Measurements from ENCODE around the gene SPACA6. TPM values are rescaled to one million over a fixed set of nuclear protein-coding genes. Genes with fewer than 3 reads are reported as not detected.

Gene SPACA6
- total and polyA plus RNA-seq, 4 experiments from 2014 or later = 2.5 to 11.0 (median 6.5) TPM

DNA sequence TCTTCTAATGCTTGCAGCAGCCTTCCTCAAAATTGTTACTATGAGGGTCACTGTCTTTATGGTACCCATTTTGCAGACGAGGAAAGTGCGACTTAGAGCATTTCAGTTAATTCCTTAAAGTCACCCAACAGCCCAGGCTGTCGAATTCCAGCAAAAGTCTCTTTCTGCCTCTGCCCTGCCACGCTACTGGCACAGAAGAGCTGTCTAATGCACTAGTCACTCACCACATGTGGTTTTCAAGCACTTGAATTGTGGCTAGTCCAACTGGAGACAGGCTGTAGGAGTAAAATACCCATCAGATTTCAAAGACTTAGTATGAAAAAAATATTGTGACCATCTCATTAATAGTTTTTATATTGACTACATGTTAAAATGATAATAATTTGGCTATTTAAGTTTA lies 56.8 kb downstream of the SPACA6 start:
- H3K4me1 Mint-ChIP-seq = no peaks in the 10 kb centered on the region
- ChIA-PET POLR2A (ENCODE audit: partially characterized antibody) (no interaction called here), CTCF (ENCODE audit: partially characterized antibody) (no interaction called here)
- intact Hi-C loops (cut with micrococcal nuclease) = no loop called here
- H3K27me3 Mint-ChIP-seq = peaks cover 2 to 6% of the 10 kb centered on the region in 2 donors
- no peaks in the 10 kb centered on the region for H3K4me1 ChIP-seq (ENCODE audit: insufficient read depth, low read length)
- no peaks in the 10 kb centered on the region for H3K27me3 ChIP-seq (ENCODE audit: insufficient read depth, low read length)
- DNase-seq = no peak
- H3K4me3 ChIP-seq (ENCODE audit: low read length in 2 of 2) = no peak overlapping the region
- H3K9me3 Mint-ChIP-seq = peaks cover 0 to 6% (median 1%) of the 10 kb centered on the region in 8 donors
- no peaks in the 10 kb centered on the region for H3K36me3 ChIP-seq (ENCODE audit: insufficient read depth, low read length)
- H3K9me3 ChIP-seq (ENCODE audit: control insufficient read depth in 1 of 2, low read length in 2 of 2) = no peaks in the 10 kb centered on the region
- H3K27ac Mint-ChIP-seq = no peak overlapping the region
- no peak overlapping the region for H3K27ac ChIP-seq (ENCODE audit: low read depth, low read length)
- H3K36me3 Mint-ChIP-seq = no peaks in the 10 kb centered on the region
- no peak overlapping the region for H3K4me3 Mint-ChIP-seq

DNA sequence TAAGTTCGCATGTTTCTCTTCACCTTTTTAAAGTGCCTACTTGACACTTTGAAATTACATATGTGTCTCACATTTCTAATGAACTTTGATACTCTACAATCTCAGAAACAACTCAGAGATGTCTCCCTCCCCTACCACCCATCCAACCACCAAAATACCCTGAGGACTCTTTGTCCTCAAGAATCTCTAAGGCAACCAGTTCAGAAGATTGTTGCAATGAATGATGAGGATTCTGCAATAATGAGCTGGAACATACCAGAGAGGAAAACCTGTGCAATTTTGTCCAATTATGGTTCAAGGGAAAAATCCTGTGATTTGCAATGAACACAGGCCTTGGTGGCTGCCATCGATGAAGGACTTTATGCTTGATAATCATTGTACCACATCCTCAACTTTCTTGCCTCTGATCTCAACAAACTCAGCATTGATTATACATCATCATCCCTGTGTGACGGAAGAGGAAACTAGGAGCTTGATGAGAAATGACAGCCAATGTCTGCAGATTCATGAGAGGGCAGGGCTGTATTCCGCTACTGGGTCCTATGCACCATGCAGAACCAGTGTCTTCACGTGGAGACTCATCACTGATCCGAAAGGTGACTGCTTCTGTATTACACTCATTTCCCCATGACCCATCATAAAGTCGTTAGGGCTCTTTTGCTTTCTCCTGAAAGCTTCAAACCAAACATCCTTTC lies 57.4 kb downstream of the SPACA6 start:
- no peak overlapping the region for H3K27ac Mint-ChIP-seq
- no peaks in the 10 kb centered on the region for H3K36me3 Mint-ChIP-seq
- POLR2A ChIA-PET (ENCODE audit: partially characterized antibody) = no interaction called here
- H3K27me3 ChIP-seq (ENCODE audit: insufficient read depth, low read length) = no peaks in the 10 kb centered on the region
- peaks cover 2 to 3% of the 10 kb centered on the region in 2 donors for H3K27me3 Mint-ChIP-seq
- no peak for DNase-seq
- H3K27ac ChIP-seq (ENCODE audit: low read depth, low read length) = no peak overlapping the region
- H3K4me1 ChIP-seq (ENCODE audit: insufficient read depth, low read length) = no peaks in the 10 kb centered on the region
- no peaks in the 10 kb centered on the region for H3K36me3 ChIP-seq (ENCODE audit: insufficient read depth, low read length)
- intact Hi-C loops (cut with micrococcal nuclease) = no loop called here
- CTCF ChIA-PET (ENCODE audit: partially characterized antibody) = no interaction called here
- no peaks in the 10 kb centered on the region for H3K9me3 ChIP-seq (ENCODE audit: control insufficient read depth in 1 of 2, low read length in 2 of 2)
- peaks cover 0 to 6% (median 4%) of the 10 kb centered on the region in 8 donors for H3K9me3 Mint-ChIP-seq
- H3K4me3 ChIP-seq (ENCODE audit: low read length in 2 of 2) = no peak overlapping the region
- no peak overlapping the region for H3K4me3 Mint-ChIP-seq
- no peaks in the 10 kb centered on the region for H3K4me1 Mint-ChIP-seq

DNA sequence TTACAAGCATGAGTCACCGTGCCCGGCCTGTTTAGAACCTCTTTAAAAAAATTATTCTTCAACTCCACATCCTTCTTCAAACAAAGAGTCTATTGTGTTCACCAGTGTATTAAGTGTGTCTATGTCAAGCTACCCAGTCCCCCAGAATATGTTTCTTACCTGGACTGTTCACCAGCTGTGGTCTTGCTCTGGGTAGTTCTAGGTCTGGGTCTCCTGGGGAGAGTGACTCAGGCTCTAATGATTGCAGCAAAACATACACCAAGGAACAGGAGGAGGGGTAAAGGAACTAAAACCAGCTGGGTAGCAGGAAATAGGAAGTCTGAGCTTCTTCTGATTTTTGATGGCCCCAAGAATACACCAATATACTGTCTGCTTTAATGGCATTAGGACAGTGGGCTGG lies 58.5 kb downstream of the SPACA6 start, which contains the start of gene FPR1:
FPR1 (minus strand) TSS at position 224 of the 400 bp plus-strand sequence. CDS start 4,884 bp downstream, outside the sequence.
- H3K27ac Mint-ChIP-seq = no peak within 1 kb of the TSS
- no peak within 1 kb of the TSS for H3K27ac ChIP-seq (ENCODE audit: low read depth, low read length)
- no peaks in the 10 kb centered on the region for H3K4me1 Mint-ChIP-seq
- ChIA-PET POLR2A (ENCODE audit: partially characterized antibody) (no interaction called here), CTCF (ENCODE audit: partially characterized antibody) (no interaction called here)
- intact Hi-C loops (cut with micrococcal nuclease) = no loop called here
- no peak within 1 kb of the TSS for H3K4me3 Mint-ChIP-seq
- no peak within 1 kb of the TSS for H3K4me3 ChIP-seq (ENCODE audit: low read length in 2 of 2)
- peaks cover 0 to 12% (median 6%) of the 10 kb centered on the region in 8 donors for H3K9me3 Mint-ChIP-seq
- no peaks in the 10 kb centered on the region for H3K36me3 ChIP-seq (ENCODE audit: insufficient read depth, low read length)
- no peaks in the 10 kb centered on the region for H3K9me3 ChIP-seq (ENCODE audit: control insufficient read depth in 1 of 2, low read length in 2 of 2)
- peaks cover 3 to 6% of the 10 kb centered on the region in 2 donors for H3K27me3 Mint-ChIP-seq
- no peak for DNase-seq
- H3K36me3 Mint-ChIP-seq = no peaks in the 10 kb centered on the region
- no peaks in the 10 kb centered on the region for H3K4me1 ChIP-seq (ENCODE audit: insufficient read depth, low read length)
- no peaks in the 10 kb centered on the region for H3K27me3 ChIP-seq (ENCODE audit: insufficient read depth, low read length)

- ChIA-PET CTCF (ENCODE audit: partially characterized antibody) (no interaction called here), POLR2A (ENCODE audit: partially characterized antibody) (no interaction called here)
- Histone ChIP-seq H3K27me3 (ENCODE audit: insufficient read depth, low read length) (no peaks in the 10 kb centered on the region), H3K4me1 (ENCODE audit: insufficient read depth, low read length) (no peaks in the 10 kb centered on the region), H3K36me3 (ENCODE audit: insufficient read depth, low read length) (no peaks in the 10 kb centered on the region), H3K27ac (ENCODE audit: low read depth, low read length) (no peak overlapping the region), H3K9me3 (ENCODE audit: control insufficient read depth in 1 of 2, low read length in 2 of 2) (no peaks in the 10 kb centered on the region), H3K4me3 (ENCODE audit: low read length in 2 of 2) (no peak overlapping the region)
- no peaks in the 10 kb centered on the region for H3K4me1 Mint-ChIP-seq
- no peaks in the 10 kb centered on the region for H3K36me3 Mint-ChIP-seq
- peaks cover 0 to 13% (median 7%) of the 10 kb centered on the region in 8 donors for H3K9me3 Mint-ChIP-seq
- DNase-seq = no peak
- no peak overlapping the region for H3K4me3 Mint-ChIP-seq
- no peak overlapping the region for H3K27ac Mint-ChIP-seq
- H3K27me3 Mint-ChIP-seq = peaks cover 3% of the 10 kb centered on the region in 2 donors
- intact Hi-C loops (cut with micrococcal nuclease) = no loop called here
Observed at GRCh38 chr19:51754109-51754508, 61.0 kb downstream of the SPACA6 start.

- DNase-seq = no peak
- Histone ChIP-seq H3K27ac (ENCODE audit: low read depth, low read length) (no peak overlapping the region), H3K27me3 (ENCODE audit: insufficient read depth, low read length) (no peaks in the 10 kb centered on the region), H3K9me3 (ENCODE audit: control insufficient read depth in 1 of 2, low read length in 2 of 2) (no peaks in the 10 kb centered on the region), H3K4me1 (ENCODE audit: insufficient read depth, low read length) (no peaks in the 10 kb centered on the region), H3K36me3 (ENCODE audit: insufficient read depth, low read length) (no peaks in the 10 kb centered on the region), H3K4me3 (ENCODE audit: low read length in 2 of 2) (no peak overlapping the region)
- POLR2A ChIA-PET (ENCODE audit: partially characterized antibody) = no interaction called here
- CTCF ChIA-PET (ENCODE audit: partially characterized antibody) = no interaction called here
- Mint-ChIP-seq H3K27ac (no peak overlapping the region), H3K9me3 (peaks cover 2 to 16% (median 8%) of the 10 kb centered on the region in 8 donors), H3K4me3 (no peak overlapping the region), H3K36me3 (peaks cover 0 to under 1% of the 10 kb centered on the region in 2 donors), H3K4me1 (no peaks in the 10 kb centered on the region), H3K27me3 (peaks cover 3 to 5% of the 10 kb centered on the region in 2 donors)
- intact Hi-C loops (cut with micrococcal nuclease) = no loop called here
Observed at GRCh38 chr19:51754770-51755169, 61.6 kb downstream of the SPACA6 start.

Small RNA genes within 50 kb of the gene (microRNA-seq; reads per million reads assigned to microRNA genes)
- gene MIR125A (ENCODE audit: borderline microRNAs expressed, borderline number of aligned reads, borderline replicate concordance) = 1,701 reads per million, percentile 92 among the genes with 10 or more reads in this experiment
- gene MIR99B (ENCODE audit: borderline microRNAs expressed, borderline number of aligned reads, borderline replicate concordance) = 1,020 reads per million, percentile 86 among the genes with 10 or more reads in this experiment
- gene MIRLET7E (ENCODE audit: borderline microRNAs expressed, borderline number of aligned reads, borderline replicate concordance) = 297 reads per million, percentile 78 among the genes with 10 or more reads in this experiment

Other genes with a start within 250 kb of the SPACA6 start
- not detected for gene SIGLEC8, start 234.9 kb upstream of the SPACA6 start, total RNA-seq
- gene SIGLEC8, start 234.9 kb upstream of the SPACA6 start, polyA plus RNA-seq = not detected
- not detected for gene CEACAM18, start 214.8 kb upstream of the SPACA6 start, total RNA-seq
- not detected for gene CEACAM18, start 214.8 kb upstream of the SPACA6 start, polyA plus RNA-seq
- gene SIGLEC12, start 191.5 kb upstream of the SPACA6 start, total RNA-seq = not detected
- gene SIGLEC12, start 191.5 kb upstream of the SPACA6 start, polyA plus RNA-seq = not detected
- gene SIGLEC6, start 161.7 kb upstream of the SPACA6 start, total RNA-seq = not detected
- gene SIGLEC6, start 161.7 kb upstream of the SPACA6 start, polyA plus RNA-seq = under 1 TPM in 1 of 2 donors, not detected in 1; 0.10 TPM
- gene ZNF175, start 122.0 kb upstream of the SPACA6 start, total RNA-seq = 10 to 100 TPM; 17.1 to 17.4 TPM
- 1 to 10 TPM in 1 of 2 donors, under 1 TPM in 1; 0.65 to 2.6 TPM for gene ZNF175, start 122.0 kb upstream of the SPACA6 start, polyA plus RNA-seq
- gene SIGLEC5, start 62.9 kb upstream of the SPACA6 start, total RNA-seq = not detected
- gene SIGLEC5, start 62.9 kb upstream of the SPACA6 start, polyA plus RNA-seq = not detected
- 1 to 10 TPM in 1 of 2 experiments, under 1 TPM in 1; 0.69 to 1.4 TPM for gene SIGLEC14, start 46.5 kb upstream of the SPACA6 start, total RNA-seq
- gene SIGLEC14, start 46.5 kb upstream of the SPACA6 start, polyA plus RNA-seq = under 1 TPM in 1 of 2 donors, not detected in 1; 0.11 TPM
- gene HAS1, start 30.7 kb downstream of the SPACA6 start, total RNA-seq = not detected
- not detected for gene HAS1, start 30.7 kb downstream of the SPACA6 start, polyA plus RNA-seq
- not detected for gene FPR1, start 58.5 kb downstream of the SPACA6 start, total RNA-seq
- under 1 TPM in 1 of 2 donors, not detected in 1; 0.30 TPM for gene FPR1, start 58.5 kb downstream of the SPACA6 start, polyA plus RNA-seq
- not detected for gene FPR2, start 67.8 kb downstream of the SPACA6 start, total RNA-seq
- not detected for gene FPR2, start 67.8 kb downstream of the SPACA6 start, polyA plus RNA-seq
- gene FPR3, start 101.8 kb downstream of the SPACA6 start, total RNA-seq = 1 to 10 TPM; 3.2 TPM
- gene FPR3, start 101.8 kb downstream of the SPACA6 start, polyA plus RNA-seq = not detected
- gene ZNF577, start 194.6 kb downstream of the SPACA6 start, total RNA-seq = 10 to 100 TPM; 18.5 to 21.0 TPM
- gene ZNF577, start 194.6 kb downstream of the SPACA6 start, polyA plus RNA-seq = 1 to 10 TPM; 2.2 to 4.5 TPM
- gene ZNF649, start 211.7 kb downstream of the SPACA6 start, total RNA-seq = 10 to 100 TPM; 28.6 to 30.8 TPM
- 10 to 100 TPM in 1 of 2 donors, 1 to 10 TPM in 1; 3.6 to 10.2 TPM for gene ZNF649, start 211.7 kb downstream of the SPACA6 start, polyA plus RNA-seq
- 1 to 10 TPM; 8.0 to 8.9 TPM for gene ZNF613, start 234.1 kb downstream of the SPACA6 start, total RNA-seq
- 1 to 10 TPM; 3.9 to 5.8 TPM for gene ZNF613, start 234.1 kb downstream of the SPACA6 start, polyA plus RNA-seq